Endodermal cell (in vitro differentiated cells): ENCODE data around the gene CD93. TPM values are rescaled to one million over a fixed set of nuclear protein-coding genes. Genes with fewer than 3 reads are reported as not detected.

ENCODE experiments used
- DNase-seq: peaks from one replicate; pipeline ENCODE4 v3.0.0-alpha.2; 2017
- H3K27ac ChIP-seq: 2 replicates; pipeline ENCODE4 v1.5.1; 2013; ENCODE audit warnings: mild to moderate bottlenecking, low read depth, low read length, moderate library complexity
- H3K27me3 ChIP-seq: 2 replicates; pipeline ENCODE4 v1.6.1; 2013; ENCODE audit warnings: mild to moderate bottlenecking, low read length, moderate library complexity; ENCODE audit not compliant: insufficient read depth, control insufficient read depth, poor library complexity, severe bottlenecking
- H3K36me3 ChIP-seq: 2 replicates; pipeline ENCODE4 v1.7.0; 2013; ENCODE audit warnings: mild to moderate bottlenecking, low read length, moderate library complexity; ENCODE audit not compliant: control insufficient read depth, insufficient read depth
- H3K4me1 ChIP-seq: one replicate; pipeline ENCODE4 v1.7.0; 2013; ENCODE audit warnings: low read length; ENCODE audit not compliant: control insufficient read depth, insufficient read depth
- H3K4me3 ChIP-seq: 2 replicates; pipeline ENCODE4 v1.5.1; 2013; ENCODE audit warnings: mild to moderate bottlenecking, low read length, moderate library complexity
- H3K9ac ChIP-seq: 2 replicates; pipeline ENCODE4 v1.6.1; 2013; ENCODE audit warnings: mild to moderate bottlenecking, low read length, moderate library complexity; ENCODE audit not compliant: poor library complexity, severe bottlenecking; ENCODE audit errors: extremely low read depth
- H3K9me3 ChIP-seq: 2 replicates; pipeline ENCODE4 v1.6.1; 2013; ENCODE audit warnings: mild to moderate bottlenecking, low read length, moderate library complexity; ENCODE audit not compliant: control insufficient read depth
- H3K27ac Mint-ChIP-seq: 2 replicates; pipeline ENCODE4 v1.8.0; 2020; ENCODE audit warnings: mixed read lengths
- H3K27me3 Mint-ChIP-seq: 2 replicates; pipeline ENCODE4 v1.8.0; 2021; ENCODE audit warnings: mild to moderate bottlenecking, mixed read lengths; ENCODE audit not compliant: insufficient read depth
- H3K36me3 Mint-ChIP-seq: 2 replicates; pipeline ENCODE4 v1.8.0; 2020; ENCODE audit warnings: low read depth, mixed read lengths
- H3K4me1 Mint-ChIP-seq: 2 replicates; pipeline ENCODE4 v1.8.0; 2020; ENCODE audit warnings: mixed read lengths
- H3K4me3 Mint-ChIP-seq: 2 replicates; pipeline ENCODE4 v1.8.0; 2020; ENCODE audit warnings: mild to moderate bottlenecking, moderate library complexity, mixed read lengths
- H3K9me3 Mint-ChIP-seq: 2 replicates; pipeline ENCODE4 v1.8.0; 2020; ENCODE audit warnings: mild to moderate bottlenecking, mixed read lengths
- CTCF ChIP-seq: fragments of 200-600 bp; sonication (generic); conservative IDR thresholded peaks from 2 replicates; pipeline ENCODE4 v1.5.0; 2021; ENCODE audit warnings: antibody characterized with exemption, mild to moderate bottlenecking
- WGBS, 2 experiments: methylation state at CpG; one replicate each; pipeline versions ENCODE4 v1.1.5 to v1.1.7; 2013; ENCODE audit warnings: missing lambda C conversion rate in 2 of 2, mixed read lengths in 1 of 2; ENCODE audit not compliant: insufficient coverage in 1 of 2, insufficient read length in 1 of 2; 5-methylcytosine and 5-hydroxymethylcytosine counted together
- total RNA-seq, 2 donors: library from RNA; stranded (reverse); fragmentation: NEBNext Ultra II Directional in 1 of 2; extraction: Animal tissue kit (Norgen Biotek cat#: 25700) in 1 of 2; gene quantifications; 2 replicates in 1 of 2; 3 replicates in 1 of 2; pipeline ENCODE4 v1.2.1, GENCODE V29; 2021

CD93 gene
- total RNA-seq, 2 donors from 2014 or later: 0.04 TPM; not detected in 1

- H3K27ac ChIP-seq: no peak overlapping the region
- Mint-ChIP-seq H3K27ac (no peak overlapping the region), H3K36me3 (no peaks in the 10 kb centered on the region), H3K27me3 (peaks cover 5% of the 10 kb centered on the region), H3K9me3 (no peaks in the 10 kb centered on the region), H3K4me1 (peaks cover 9% of the 10 kb centered on the region), H3K4me3 (no peak overlapping the region)
- no peak overlapping the region for H3K4me3 ChIP-seq
- DNase-seq: no peak
- WGBS, 2 experiments: 83 to 86% methylated on average over 2 to 5 of the region's 5 CpGs
- no peak overlapping the region for H3K9ac ChIP-seq
- no peaks in the 10 kb centered on the region for H3K9me3 ChIP-seq
- no peaks in the 10 kb centered on the region for H3K4me1 ChIP-seq
- H3K27me3 ChIP-seq: no peaks in the 10 kb centered on the region
- TF ChIP-seq CTCF: no peak
- H3K36me3 ChIP-seq: no peaks in the 10 kb centered on the region
Observed at GRCh38 chr20:23125159-23125558, 39.0 kb upstream of the CD93 start.

GRCh38 chr20:23123886-23124285, 37.8 kb upstream of the CD93 start:
- no peaks in the 10 kb centered on the region for H3K36me3 Mint-ChIP-seq
- no peak overlapping the region for H3K4me3 ChIP-seq
- H3K4me1 ChIP-seq: no peaks in the 10 kb centered on the region
- H3K27me3 Mint-ChIP-seq: peaks cover 7% of the 10 kb centered on the region
- H3K9me3 ChIP-seq: no peaks in the 10 kb centered on the region
- H3K27ac Mint-ChIP-seq: no peak overlapping the region
- no peak for TF ChIP-seq CTCF
- no peaks in the 10 kb centered on the region for H3K27me3 ChIP-seq
- H3K4me3 Mint-ChIP-seq: no peak overlapping the region
- H3K36me3 ChIP-seq: no peaks in the 10 kb centered on the region
- H3K4me1 Mint-ChIP-seq: peaks cover 9% of the 10 kb centered on the region
- no peak overlapping the region for H3K9ac ChIP-seq
- DNase-seq: no peak
- no peak overlapping the region for H3K27ac ChIP-seq
- 93 to 94% methylated on average over 9 to 10 of the region's 10 CpGs for WGBS, 2 experiments
- H3K9me3 Mint-ChIP-seq: no peaks in the 10 kb centered on the region

DNA sequence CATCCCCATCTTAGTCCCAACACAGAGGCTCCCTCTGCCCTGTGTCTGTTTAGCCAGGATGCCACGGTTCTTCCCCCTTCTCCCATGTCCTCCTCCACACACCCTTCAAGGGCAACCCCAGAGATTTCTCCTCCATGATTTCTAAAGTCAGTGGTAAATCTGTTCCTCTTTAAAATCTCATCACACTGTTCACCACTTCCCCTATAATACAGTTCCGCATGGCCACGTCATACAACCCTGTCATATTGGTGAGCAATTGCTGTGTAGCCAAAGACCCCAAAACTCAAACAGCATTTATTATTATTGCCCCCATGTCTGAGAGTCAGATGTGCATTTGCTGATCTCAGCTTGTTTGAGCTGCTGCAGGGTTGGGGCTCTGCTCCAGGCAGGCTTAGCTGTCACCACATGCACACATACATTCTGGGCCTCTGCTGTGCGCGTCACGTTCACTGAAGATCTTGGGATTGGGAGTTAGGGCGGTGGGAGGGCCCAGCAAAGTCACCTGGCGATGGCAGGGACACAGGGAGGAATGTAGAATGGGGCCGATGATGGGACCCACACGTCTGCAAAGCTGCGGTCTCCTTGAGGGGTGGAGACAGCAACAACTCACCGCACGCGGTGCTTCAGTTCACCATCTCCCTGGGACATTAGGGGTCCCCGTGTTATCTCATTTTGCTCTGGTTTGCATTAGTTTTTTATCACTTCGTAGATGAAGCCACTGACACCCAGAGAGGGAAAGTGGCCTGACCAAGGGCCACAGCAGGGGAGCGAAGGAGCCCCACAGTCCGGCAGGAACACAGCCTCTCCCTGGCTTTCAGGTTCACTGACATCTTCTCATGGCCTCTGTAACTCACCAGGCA, 36.9 kb upstream of the CD93 start:
- peaks cover 8% of the 10 kb centered on the region for H3K27me3 Mint-ChIP-seq
- no peaks in the 10 kb centered on the region for H3K27me3 ChIP-seq
- H3K27ac ChIP-seq: no peak overlapping the region
- no peak overlapping the region for H3K4me3 ChIP-seq
- H3K9me3 ChIP-seq: no peaks in the 10 kb centered on the region
- no peak for TF ChIP-seq CTCF
- no peaks in the 10 kb centered on the region for H3K36me3 ChIP-seq
- WGBS, 2 experiments: 93 to 96% methylated on average over 10 to 17 of the region's 18 CpGs
- no peaks in the 10 kb centered on the region for H3K4me1 ChIP-seq
- DNase-seq: no peak
- no peak overlapping the region for H3K27ac Mint-ChIP-seq
- H3K9ac ChIP-seq: no peak overlapping the region
- no peak overlapping the region for H3K4me3 Mint-ChIP-seq
- no peaks in the 10 kb centered on the region for H3K36me3 Mint-ChIP-seq
- H3K4me1 Mint-ChIP-seq: peaks cover 9% of the 10 kb centered on the region
- no peaks in the 10 kb centered on the region for H3K9me3 Mint-ChIP-seq
